ENCODE results near the gene SPINT1. TPM values are rescaled to one million over a fixed set of nuclear protein-coding genes. Genes with fewer than 3 reads are reported as not detected.

Gene SPINT1
- total RNA-seq, 2 donors from 2014 or later, result 280 to 330 TPM

DNA sequence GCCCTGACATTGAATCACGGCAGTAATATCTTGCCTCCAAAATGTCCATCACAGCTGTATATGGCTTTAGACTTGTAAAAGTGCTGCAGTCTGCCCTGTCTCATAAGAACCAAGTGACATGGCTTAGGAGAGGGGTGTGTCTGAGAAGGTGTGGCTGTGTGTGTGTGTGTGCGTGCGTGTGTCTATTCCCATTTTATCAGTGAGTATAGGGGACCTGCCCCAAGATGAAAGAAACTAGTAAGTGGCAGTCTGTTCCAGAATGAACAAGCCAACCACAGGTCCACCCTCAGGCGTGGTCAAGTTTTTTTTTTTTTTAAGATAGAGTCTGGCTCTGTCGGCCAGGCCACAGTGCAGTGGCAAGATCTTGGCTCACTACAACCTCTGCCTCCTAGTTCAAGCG lies 35.8 kb downstream of the SPINT1 start:
- peak; percentile 79 for DNase-seq
- TF ChIP-seq, protein P1, sequence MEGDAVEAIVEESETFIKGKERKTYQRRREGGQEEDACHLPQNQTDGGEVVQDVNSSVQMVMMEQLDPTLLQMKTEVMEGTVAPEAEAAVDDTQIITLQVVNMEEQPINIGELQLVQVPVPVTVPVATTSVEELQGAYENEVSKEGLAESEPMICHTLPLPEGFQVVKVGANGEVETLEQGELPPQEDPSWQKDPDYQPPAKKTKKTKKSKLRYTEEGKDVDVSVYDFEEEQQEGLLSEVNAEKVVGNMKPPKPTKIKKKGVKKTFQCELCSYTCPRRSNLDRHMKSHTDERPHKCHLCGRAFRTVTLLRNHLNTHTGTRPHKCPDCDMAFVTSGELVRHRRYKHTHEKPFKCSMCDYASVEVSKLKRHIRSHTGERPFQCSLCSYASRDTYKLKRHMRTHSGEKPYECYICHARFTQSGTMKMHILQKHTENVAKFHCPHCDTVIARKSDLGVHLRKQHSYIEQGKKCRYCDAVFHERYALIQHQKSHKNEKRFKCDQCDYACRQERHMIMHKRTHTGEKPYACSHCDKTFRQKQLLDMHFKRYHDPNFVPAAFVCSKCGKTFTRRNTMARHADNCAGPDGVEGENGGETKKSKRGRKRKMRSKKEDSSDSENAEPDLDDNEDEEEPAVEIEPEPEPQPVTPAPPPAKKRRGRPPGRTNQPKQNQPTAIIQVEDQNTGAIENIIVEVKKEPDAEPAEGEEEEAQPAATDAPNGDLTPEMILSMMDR (IDR thresholded peaks at IDR 0.05), result no peak

DNA sequence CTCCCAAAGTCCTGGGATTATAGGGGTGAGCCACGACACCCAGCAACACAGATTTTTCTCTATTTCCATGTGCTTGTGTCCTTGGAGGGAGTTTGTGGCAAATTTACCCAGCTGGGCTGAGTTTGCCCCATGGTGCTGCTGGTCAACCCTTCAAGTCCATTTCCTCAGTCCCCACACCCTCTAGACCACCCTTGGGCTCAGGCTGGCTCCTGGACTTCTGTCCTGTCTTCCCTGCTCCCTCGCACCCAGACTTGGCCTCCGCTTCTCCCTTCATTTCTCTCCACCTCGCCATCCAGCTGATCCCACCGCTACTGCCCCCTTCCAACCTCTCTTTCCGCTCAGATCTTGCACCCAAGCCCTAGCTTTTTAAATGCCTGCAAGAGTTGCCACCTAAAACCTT lies 37.5 kb downstream of the SPINT1 start:
- Histone ChIP-seq H3K9ac (ENCODE audit: low read depth in 2 of 2, low read length in 2 of 2) (no peak overlapping the region), H3K27me3 (no peaks in the 10 kb centered on the region), H3K4me1 (no peaks in the 10 kb centered on the region), H3K36me3 (no peaks in the 10 kb centered on the region), H3K27ac (no peak overlapping the region), H3K4me3 (no peak overlapping the region), H3K9me3 (no peaks in the 10 kb centered on the region)
- intact Hi-C loops (cut with DNase I), result no loop called here
- TF ChIP-seq, protein P1 (IDR thresholded peaks at IDR 0.05), result no peak
- DNase-seq, result no peak

More for the DNA sequence above, 35.8 kb downstream of the SPINT1 start:
- Histone ChIP-seq H3K9me3 (no peaks in the 10 kb centered on the region), H3K27ac (peak overlapping the region; percentile 2), H3K9ac (ENCODE audit: low read depth in 2 of 2, low read length in 2 of 2) (no peak overlapping the region), H3K36me3 (no peaks in the 10 kb centered on the region), H3K27me3 (no peaks in the 10 kb centered on the region), H3K4me1 (no peaks in the 10 kb centered on the region), H3K4me3 (no peak overlapping the region)
- intact Hi-C loops (cut with DNase I), result no loop called here

DNA sequence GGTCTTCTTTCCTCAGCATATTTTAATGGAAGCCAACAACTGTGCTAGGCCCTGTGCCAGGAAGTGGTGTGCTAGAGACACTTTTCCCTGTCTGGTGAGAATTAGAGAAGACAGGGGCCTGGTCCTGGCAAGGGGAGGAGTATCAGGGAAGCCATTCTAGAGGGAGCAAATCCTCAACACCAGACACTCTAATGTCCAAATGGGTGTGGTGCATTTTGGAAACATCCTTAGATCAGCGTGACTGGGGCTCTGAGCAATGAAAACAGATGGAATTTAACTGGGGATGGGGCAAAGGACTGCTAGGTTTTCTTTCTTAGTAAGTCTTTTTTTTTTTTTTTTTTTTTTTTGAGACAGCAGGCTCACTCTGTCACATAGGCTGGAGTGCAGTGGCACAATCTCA lies 42.7 kb downstream of the SPINT1 start:
- Histone ChIP-seq H3K36me3 (no peaks in the 10 kb centered on the region), H3K4me3 (no peak overlapping the region), H3K9ac (ENCODE audit: low read depth in 2 of 2, low read length in 2 of 2) (no peak overlapping the region), H3K9me3 (no peaks in the 10 kb centered on the region), H3K4me1 (no peaks in the 10 kb centered on the region), H3K27me3 (no peaks in the 10 kb centered on the region), H3K27ac (no peak overlapping the region)
- TF ChIP-seq, protein P1 (IDR thresholded peaks at IDR 0.05), result no peak
- DNase-seq, result no peak
- intact Hi-C loops (cut with DNase I), result no loop called here

DNA sequence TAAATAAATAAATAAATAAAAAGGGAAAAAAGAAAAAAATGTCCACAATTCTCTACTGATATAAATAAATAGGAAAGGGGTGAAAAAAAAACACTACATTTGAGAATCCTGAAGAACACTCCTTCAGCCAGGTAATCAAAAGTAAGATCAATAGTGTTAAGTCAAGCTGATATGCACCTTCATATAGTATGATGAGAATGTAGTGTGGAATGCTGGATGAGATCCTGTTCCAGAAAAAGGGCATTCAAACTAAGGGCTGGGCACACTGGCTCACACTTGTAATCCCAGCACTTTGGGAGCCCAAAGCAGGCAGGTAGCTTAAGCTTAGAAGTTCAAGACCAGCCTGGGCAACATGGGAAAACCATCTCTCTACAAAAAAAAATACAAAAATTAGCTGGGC lies 45.3 kb downstream of the SPINT1 start:
- Histone ChIP-seq H3K4me1 (peaks cover 5% of the 10 kb centered on the region), H3K36me3 (no peaks in the 10 kb centered on the region), H3K27me3 (no peaks in the 10 kb centered on the region), H3K4me3 (no peak overlapping the region), H3K27ac (no peak overlapping the region), H3K9me3 (no peaks in the 10 kb centered on the region), H3K9ac (ENCODE audit: low read depth in 2 of 2, low read length in 2 of 2) (no peak overlapping the region)
- TF ChIP-seq, protein P1 (IDR thresholded peaks at IDR 0.05), result no peak
- intact Hi-C loops (cut with DNase I), result no loop called here
- DNase-seq, result no peak

DNA sequence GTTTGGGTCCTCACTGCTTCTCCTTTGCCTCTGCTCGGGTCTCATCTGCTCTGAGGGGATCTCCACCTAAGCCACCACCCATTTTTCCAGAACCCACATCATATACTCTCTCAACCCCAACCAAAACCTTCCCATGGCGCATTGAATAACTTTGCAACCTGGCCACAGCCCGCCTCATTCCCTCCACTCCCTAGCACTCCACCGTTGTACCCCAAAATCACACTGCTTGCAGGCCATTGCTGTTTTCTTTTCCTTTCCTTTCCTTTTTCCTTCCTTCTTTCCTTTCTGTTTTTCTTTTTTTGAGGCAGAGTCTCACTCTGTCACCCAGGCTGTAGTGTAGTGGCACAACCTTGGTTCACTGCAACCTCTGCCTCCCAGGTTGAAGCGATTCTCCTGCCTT lies 47.3 kb downstream of the SPINT1 start:
- intact Hi-C loops (cut with DNase I), result loop anchor here (5.0 to 10.0 kb wide), 3 partner anchors 34 to 196 kb away; partner anchors contain the start of gene RAD51
- H3K27ac ChIP-seq, result no peak overlapping the region

More for the DNA sequence above, 47.3 kb downstream of the SPINT1 start:
- TF ChIP-seq, protein P1 (IDR thresholded peaks at IDR 0.05), result no peak
- no peak for DNase-seq
- peaks cover 9% of the 10 kb centered on the region for H3K4me1 ChIP-seq
- no peaks in the 10 kb centered on the region for H3K9me3 ChIP-seq
- H3K4me3 ChIP-seq, result no peak overlapping the region
- no peak overlapping the region for H3K9ac ChIP-seq (ENCODE audit: low read depth in 2 of 2, low read length in 2 of 2)
- no peaks in the 10 kb centered on the region for H3K27me3 ChIP-seq
- H3K36me3 ChIP-seq, result no peaks in the 10 kb centered on the region

All from colonic mucosa (tissue), 4 donors.